OCI-LY1 (cell line): ENCODE measurements around the gene TPST2.

ENCODE experiments used
- CTCF ChIP-seq: fragments of 200-600 bp; sonication (generic), shearing (Covaris generic); IDR thresholded peaks from 2 replicates; pipeline ENCODE4 v1.5.1; 2017; ENCODE audit warnings: mild to moderate bottlenecking, antibody characterized with exemption, low read length, moderate library complexity, mixed read lengths
- EZH2 ChIP-seq: fragments of 200-600 bp; sonication (generic), shearing (Covaris generic); IDR thresholded peaks from 2 replicates; pipeline ENCODE4 v1.8.0; 2017; ENCODE audit warnings: borderline replicate concordance, mixed run types, mild to moderate bottlenecking, antibody characterized with exemption, low read length, moderate library complexity, mixed read lengths

GRCh38 chr22:26576026-26576680 lies 13.8 kb downstream of the TPST2 start:
- TF ChIP-seq CTCF = no peak
- TF ChIP-seq EZH2 = no peak
